ENCODE measurements around the gene TPD52L2. TPM values are rescaled to one million over a fixed set of nuclear protein-coding genes. Genes with fewer than 3 reads are reported as not detected.

Gene TPD52L2
- polyA plus RNA-seq, 2 of the 4 experiments (the other 2 are of a cell fraction): 86.3 to 99.0 TPM

DNA sequence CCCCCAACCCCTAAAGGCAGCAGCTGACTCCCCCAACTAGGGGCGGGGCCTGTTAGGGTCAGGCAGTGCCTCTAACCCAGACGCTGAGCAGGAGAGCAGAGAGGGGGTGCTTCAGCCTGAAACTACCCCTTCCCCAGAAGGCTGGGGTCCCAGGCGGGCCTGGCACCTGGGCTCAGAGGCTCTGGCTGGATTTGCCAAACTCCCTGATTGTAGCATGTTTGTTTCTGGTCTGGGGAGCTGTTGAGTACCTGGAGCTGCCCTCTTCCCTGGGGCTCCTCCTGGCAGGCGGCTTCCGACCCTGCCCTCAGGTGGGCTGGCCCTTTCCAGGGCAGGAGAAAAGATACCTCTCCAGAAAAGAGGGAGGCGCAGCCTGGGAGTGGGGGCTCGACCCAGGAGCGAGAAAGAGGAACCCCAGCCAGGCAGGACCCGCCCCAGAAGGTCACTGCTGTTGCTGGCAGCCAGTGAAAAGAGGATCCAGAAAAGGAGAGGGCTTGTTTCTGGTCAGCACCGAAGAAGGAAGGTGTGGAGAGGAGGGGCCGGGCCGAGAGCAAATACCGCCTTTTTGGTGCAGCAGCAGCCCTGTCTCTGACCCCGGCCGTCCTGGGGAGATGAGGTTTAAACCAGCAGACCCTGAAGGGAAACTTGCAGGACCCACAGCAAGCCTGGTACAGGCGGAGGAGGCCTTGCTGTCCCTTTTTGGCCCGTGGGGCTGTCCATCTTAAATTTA, 4.6 kb upstream of the TPD52L2 start (continued):
- TF ChIP-seq CEBPB (IDR thresholded peaks at IDR 0.05) (no peak), KDM5A (IDR thresholded peaks at IDR 0.05) (no peak)

DNA sequence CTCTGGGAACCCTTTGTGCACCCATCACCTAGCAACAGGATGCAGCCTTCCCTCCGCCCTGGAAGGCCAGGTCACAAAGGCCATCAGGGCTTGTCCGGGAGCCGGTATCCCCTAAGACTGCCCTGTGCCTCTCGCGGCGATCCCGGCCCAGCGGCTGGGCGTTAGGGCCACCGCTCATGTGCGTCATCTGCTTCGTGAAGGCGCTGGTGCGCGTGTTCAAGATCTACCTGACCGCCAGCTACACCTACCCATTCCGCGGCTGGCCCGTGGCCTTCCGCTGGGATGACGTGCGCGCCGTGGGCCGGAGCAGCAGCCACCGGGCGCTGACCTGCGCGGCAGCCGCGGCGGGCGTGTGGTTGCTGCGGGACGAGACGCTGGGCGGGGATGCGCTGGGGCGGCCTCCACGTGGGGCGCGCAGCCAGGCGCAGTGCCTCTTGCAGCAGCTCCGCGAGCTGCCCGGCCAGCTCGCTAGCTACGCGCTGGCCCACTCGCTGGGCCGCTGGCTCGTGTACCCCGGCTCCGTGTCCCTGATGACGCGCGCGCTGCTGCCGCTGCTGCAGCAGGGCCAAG, 3.6 kb upstream of the TPD52L2 start, which contains the start of gene ABHD16B:
Gene ABHD16B (plus strand): TSS at position 134 of the 570 bp plus-strand sequence. CDS start 43 bp downstream, at position 177.
- Histone ChIP-seq H3K4me2 (no peak within 1 kb of the TSS), H3K27ac (no peak within 1 kb of the TSS), H3K9me3 (no peaks in the 10 kb centered on the region), H3K4me1 (peaks cover 12% of the 10 kb centered on the region; the same call in 2 of the 3 replicates), H3K4me3 (no peak within 1 kb of the TSS)
- no peak for ATAC-seq
- ChIA-PET POLR2A (interaction anchor here (1.2 kb wide), 1 partner anchor 119 kb away, joined by 3 read pairs; no protein-coding TSS in a partner anchor), CTCF (interaction anchor here (0.8 kb wide), 1 partner anchor 21 kb away, joined by 3 read pairs; no protein-coding TSS in a partner anchor)
- WGBS (ENCODE audit: missing lambda C conversion rate): 95% methylated on average over 27 of the region's 59 CpGs
- TF ChIP-seq NFE2L2 (conservative IDR thresholded peaks at IDR 0.05; ENCODE audit: low read length) (no peak), MYC (IDR thresholded peaks at IDR 0.05; ENCODE audit: borderline replicate concordance, low read length) (no peak), RCOR1 (IDR thresholded peaks at IDR 0.05; ENCODE audit: low read depth, low read length) (no peak), EHF (CRISPR knock-in tag; IDR thresholded peaks at IDR 0.05) (no peak), CBX8 (IDR thresholded peaks at IDR 0.05) (no peak), POLR2A (IDR thresholded peaks at IDR 0.05; ENCODE audit: low read length) (no peak), RARB (CRISPR knock-in tag; IDR thresholded peaks at IDR 0.05) (no peak), GATA3 (IDR thresholded peaks at IDR 0.05; ENCODE audit: borderline replicate concordance) (no peak)
- TF ChIP-seq, protein P1, sequence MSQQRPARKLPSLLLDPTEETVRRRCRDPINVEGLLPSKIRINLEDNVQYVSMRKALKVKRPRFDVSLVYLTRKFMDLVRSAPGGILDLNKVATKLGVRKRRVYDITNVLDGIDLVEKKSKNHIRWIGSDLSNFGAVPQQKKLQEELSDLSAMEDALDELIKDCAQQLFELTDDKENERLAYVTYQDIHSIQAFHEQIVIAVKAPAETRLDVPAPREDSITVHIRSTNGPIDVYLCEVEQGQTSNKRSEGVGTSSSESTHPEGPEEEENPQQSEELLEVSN (IDR thresholded peaks at IDR 0.05; ENCODE audit: borderline replicate concordance, low read depth): no peak
- TF ChIP-seq, protein P2, sequence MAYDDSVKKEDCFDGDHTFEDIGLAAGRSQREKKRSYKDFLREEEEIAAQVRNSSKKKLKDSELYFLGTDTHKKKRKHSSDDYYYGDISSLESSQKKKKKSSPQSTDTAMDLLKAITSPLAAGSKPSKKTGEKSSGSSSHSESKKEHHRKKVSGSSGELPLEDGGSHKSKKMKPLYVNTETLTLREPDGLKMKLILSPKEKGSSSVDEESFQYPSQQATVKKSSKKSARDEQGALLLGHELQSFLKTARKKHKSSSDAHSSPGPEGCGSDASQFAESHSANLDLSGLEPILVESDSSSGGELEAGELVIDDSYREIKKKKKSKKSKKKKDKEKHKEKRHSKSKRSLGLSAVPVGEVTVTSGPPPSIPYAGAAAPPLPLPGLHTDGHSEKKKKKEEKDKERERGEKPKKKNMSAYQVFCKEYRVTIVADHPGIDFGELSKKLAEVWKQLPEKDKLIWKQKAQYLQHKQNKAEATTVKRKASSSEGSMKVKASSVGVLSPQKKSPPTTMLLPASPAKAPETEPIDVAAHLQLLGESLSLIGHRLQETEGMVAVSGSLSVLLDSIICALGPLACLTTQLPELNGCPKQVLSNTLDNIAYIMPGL (CRISPR knock-in tag; IDR thresholded peaks at IDR 0.05; ENCODE audit: borderline replicate concordance): no peak
- TF ChIP-seq, protein P3, sequence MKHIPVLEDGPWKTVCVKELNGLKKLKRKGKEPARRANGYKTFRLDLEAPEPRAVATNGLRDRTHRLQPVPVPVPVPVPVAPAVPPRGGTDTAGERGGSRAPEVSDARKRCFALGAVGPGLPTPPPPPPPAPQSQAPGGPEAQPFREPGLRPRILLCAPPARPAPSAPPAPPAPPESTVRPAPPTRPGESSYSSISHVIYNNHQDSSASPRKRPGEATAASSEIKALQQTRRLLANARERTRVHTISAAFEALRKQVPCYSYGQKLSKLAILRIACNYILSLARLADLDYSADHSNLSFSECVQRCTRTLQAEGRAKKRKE (CRISPR knock-in tag; IDR thresholded peaks at IDR 0.05; ENCODE audit: low read depth): no peak
- DNase-seq (ENCODE audit: low read depth in 1 of 2, low spot score in 1 of 2): no peak
- FAIRE-seq: no peak

DNA sequence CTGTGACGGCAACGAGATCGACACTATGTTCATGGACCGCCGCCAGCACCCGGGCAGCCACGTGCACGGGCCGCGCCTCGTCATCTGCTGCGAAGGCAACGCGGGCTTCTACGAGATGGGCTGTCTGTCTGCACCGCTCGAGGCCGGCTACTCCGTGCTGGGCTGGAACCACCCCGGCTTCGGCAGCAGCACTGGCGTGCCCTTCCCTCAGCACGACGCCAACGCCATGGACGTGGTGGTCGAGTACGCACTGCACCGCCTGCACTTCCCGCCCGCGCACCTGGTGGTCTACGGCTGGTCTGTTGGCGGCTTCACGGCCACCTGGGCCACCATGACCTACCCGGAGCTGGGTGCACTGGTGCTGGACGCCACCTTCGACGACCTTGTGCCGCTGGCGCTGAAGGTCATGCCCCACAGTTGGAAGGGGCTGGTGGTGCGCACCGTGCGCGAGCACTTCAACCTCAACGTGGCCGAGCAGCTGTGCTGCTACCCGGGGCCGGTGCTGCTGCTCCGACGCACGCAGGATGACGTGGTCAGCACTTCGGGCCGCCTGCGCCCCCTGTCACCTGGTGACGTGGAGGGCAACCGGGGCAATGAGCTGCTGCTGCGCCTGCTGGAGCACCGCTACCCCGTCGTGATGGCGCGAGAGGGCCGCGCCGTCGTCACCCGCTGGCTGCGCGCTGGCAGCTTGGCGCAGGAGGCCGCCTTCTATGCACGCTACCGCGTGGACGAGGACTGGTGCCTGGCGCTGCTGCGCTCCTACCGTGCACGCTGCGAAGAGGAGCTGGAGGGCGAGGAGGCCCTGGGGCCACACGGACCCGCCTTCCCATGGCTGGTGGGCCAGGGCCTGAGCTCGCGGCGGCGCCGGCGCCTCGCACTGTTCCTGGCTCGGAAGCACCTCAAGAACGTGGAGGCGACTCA, 2.8 kb upstream of the TPD52L2 start:
- no peaks in the 10 kb centered on the region for H3K9me3 ChIP-seq
- ChIA-PET POLR2A (interaction anchor here (1.2 kb wide), 1 partner anchor 118 kb away, joined by 3 read pairs; no protein-coding TSS in a partner anchor), CTCF (interaction anchor here (0.6 to 2.9 kb wide), 9 partner anchors 8 to 324 kb away, joined by 3 to 12 read pairs (median 3); partner anchors contain the start of gene UCKL1)
- peaks cover 14% of the 10 kb centered on the region; the same call in 2 of the 3 replicates for H3K4me1 ChIP-seq
- DNase-seq (ENCODE audit: low read depth in 1 of 2, low spot score in 1 of 2) (no peak), ATAC-seq (no peak), FAIRE-seq (no peak)
- no peak overlapping the region for H3K4me2 ChIP-seq
- no peak overlapping the region for H3K27ac ChIP-seq
- WGBS (ENCODE audit: missing lambda C conversion rate): 96% methylated on average over 79 of the region's 95 CpGs
- TF ChIP-seq KDM1A (IDR thresholded peaks at IDR 0.05; ENCODE audit: low read depth) (no peak), SMC3 (IDR thresholded peaks at IDR 0.05) (no peak), ESRRA (IDR thresholded peaks at IDR 0.05; ENCODE audit: borderline replicate concordance, low read length) (no peak)
- H3K4me3 ChIP-seq: no peak overlapping the region

Data from A549 (cell line).